ENCODE results near the gene PNMA1.

Gene PNMA1

DNA sequence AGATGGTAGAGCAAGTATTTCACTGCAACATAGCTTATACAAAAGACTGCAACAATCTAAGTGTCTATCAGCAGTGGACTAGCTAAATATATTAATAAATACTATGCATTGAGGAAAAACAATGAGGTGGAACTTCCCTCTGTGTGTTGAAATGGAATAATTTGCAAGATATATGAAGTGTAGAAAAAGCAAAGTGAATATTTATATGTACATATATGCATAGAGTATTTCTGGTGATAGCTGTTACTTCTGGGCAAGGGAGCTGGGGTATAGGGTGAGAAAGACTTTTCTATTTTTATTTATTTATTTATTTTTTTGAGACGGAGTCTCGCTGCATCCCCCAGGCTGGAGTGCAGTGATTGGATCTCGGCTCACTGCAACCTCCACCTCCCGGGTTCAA, 35.5 kb downstream of the PNMA1 start:
- no peak for FAIRE-seq

DNA sequence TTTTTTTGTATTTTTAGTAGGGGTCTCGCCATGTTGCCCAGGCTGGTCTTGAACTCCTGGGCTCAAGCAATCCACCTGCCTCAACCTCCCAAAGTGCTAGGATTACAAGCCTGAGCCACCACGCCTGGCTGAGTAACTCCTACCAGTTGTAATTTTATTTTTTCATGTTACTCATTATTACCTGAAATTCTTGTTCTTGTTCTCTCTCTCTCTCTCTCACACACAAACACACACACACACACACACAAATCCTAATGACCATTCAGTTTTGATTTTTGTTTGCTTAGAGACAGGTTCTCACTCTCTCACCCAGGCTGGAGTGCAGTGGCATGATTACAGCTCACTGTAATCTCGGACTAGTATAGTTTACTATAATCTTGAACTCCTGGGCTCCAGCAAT, 39.2 kb downstream of the PNMA1 start:
- DNase-seq (ENCODE audit: insufficient read length, low spot score): no peak
- FAIRE-seq: peak; percentile 54

More for the DNA sequence above, 35.5 kb downstream of the PNMA1 start:
- no peak for DNase-seq (ENCODE audit: insufficient read length, low spot score)

DNA sequence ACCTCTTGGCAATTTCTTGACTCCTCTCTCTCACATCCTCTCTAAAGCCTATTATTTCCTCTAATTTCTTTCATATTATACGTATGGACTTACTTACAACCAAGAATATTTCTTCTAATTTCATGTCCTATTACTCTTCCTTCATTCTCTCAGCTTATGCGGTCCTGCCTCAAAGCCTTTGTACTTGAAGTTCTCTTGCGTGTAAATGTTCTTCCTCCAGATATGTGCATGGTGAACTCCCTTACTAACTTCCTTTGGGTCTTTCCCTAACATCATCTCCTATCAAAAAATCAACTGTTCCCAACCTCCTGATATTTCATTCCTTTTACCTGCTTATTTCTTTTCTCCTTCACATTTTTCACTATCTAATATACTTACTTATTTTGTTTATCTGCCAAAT, 46.3 kb downstream of the PNMA1 start:
- DNase-seq (ENCODE audit: insufficient read length, low spot score): no peak
- peak; percentile 82 for FAIRE-seq

DNA sequence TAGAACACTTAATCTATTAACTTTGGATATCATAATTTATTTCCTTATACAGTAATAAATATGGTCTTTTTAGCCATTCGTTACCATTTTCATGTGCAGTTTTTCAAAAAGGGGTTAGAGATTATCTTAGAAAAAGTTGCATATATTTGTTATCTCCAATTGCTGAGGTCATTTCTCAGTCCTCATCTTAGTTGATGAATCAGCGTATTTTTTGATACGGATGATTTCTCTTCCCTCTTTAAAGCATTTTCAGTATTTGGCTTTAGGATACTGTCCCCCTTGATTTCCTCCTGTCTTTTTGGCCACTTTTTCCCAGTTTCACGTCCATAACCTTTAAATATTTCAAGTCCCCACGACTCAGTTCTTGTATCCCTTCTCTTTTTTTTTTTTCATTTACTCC, 47.6 kb downstream of the PNMA1 start:
- DNase-seq (ENCODE audit: insufficient read length, low spot score) (no peak), FAIRE-seq (no peak)

DNA sequence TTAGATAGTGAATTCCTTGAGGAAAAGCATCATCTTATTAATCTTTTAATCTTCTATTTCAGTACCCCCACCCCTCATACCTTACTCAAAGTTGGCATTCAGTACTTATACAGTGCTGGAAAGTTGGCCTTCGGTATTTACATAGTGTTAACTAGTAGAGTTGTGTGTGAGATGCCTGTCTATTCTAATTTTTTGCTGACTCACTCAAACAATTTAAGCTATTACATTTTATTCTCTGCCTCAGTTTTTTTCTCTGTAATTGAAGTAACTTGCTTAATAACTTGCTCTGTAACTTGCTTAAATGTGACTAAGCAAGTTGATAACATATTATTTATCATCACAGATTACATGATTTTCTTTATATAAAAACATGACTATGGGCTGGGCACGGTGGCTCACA, 49.1 kb downstream of the PNMA1 start:
- FAIRE-seq (no peak), DNase-seq (ENCODE audit: insufficient read length, low spot score) (no peak)

DNA sequence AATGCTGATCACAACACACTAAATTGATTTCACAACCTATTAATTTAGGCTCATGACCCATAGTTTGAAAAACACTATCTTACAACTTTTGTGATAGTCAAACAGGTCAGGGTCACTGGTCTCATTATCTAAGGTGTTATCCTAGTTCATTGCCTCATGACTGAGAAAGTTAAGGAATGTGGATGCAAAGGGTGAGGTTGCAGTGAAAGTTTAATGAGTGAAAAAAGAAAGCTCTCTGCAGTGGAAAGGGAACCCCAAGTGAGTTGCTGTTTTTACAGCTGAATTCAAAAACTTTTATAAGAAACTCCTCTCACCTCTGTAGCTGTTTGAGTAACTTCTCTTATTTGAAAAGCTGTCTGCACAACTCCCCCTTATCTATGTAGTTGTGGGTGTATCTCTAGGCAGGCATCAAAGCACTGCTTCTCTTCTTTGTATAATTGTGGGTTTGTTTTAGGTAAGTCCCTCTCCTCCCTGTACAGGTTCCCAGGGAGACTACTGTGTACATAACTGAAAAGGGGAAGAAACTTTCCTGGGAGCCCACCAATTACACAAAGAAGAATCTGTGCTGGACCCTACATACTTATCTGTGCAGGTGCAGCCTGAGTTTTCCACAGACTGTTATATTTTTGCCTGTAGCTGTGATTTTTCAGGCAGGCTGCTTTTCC, 50.5 kb downstream of the PNMA1 start:
- FAIRE-seq: peak; percentile 69
- no peak for DNase-seq (ENCODE audit: insufficient read length, low spot score)

DNA sequence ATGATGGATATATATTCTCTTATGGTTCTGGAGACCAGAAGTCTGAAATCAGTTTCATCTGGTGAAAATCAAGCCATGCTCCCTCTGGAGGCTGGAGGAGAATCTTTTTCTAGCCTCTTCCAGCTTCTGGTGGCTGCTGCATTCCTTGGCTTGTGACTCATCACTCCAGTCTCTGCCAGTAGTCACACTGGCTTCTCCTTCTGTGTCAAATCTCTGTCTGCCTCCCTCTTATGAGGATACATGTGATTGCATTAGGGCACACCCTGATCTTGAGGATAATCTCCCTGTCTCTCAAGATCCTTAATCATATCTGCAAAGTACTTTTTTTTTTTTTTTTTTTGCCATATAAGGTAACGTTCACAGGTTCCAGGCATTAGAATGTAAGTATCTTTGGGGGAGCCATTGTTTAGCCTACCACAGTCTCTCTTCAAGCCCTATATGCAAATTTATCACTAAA, 51.7 kb downstream of the PNMA1 start:
- peak; percentile 88 for DNase-seq (ENCODE audit: insufficient read length, low spot score)

DNA sequence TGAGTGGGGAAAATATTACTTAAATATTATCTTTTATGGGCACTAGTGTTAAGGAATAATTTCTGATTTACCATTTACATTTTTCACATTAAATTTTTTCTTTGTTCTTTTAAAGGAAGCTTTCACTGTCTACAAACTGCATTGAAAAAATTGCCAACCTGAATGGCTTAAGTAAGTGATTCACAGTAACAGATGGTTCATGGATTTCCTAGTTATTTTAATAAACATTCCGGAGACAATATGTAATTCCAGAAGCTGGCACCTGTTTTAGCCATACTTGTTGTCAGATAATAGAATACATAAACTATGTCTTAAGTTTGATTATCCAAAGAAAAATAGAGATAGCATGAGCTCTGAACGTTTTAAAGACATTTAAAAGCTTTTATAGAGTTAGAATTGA, 52.3 kb downstream of the PNMA1 start:
- DNase-seq (ENCODE audit: insufficient read length, low spot score): no peak
- FAIRE-seq: no peak

More for the DNA sequence above, 51.7 kb downstream of the PNMA1 start:
- FAIRE-seq: peak; percentile 98
